RWPE1 (cell line): Measurements from ENCODE around the gene FANCD2OS.
"Not testable (repeated sequence)": the region's sequence is repeated elsewhere in the genome, so short reads cannot be mapped to it uniquely, and the experiment has no call there.

Source experiments
- CTCF ChIA-PET: fragments of 350-600 bp; sonication (Branson Sonifier 250); formaldehyde crosslinking; extraction: SDS; loops from one replicate; lab custom pipeline; 2021; lab: Yijun Ruan, JAX
- POLR2A ChIA-PET: fragments of 400-600 bp; formaldehyde crosslinking; extraction: SDS; loops from one replicate; lab custom pipeline; 2020; ENCODE audit warnings: antibody characterized with exemption; ENCODE audit not compliant: low non-redundant PET; lab: Yijun Ruan, JAX
- DNase-seq: peaks from one replicate; pipeline ENCODE4 v3.0.0; 2012; ENCODE audit warnings: low spot score
- H3K27ac ChIP-seq: fragments of 450-650 bp; 2 replicates; pipeline ENCODE4 v1.5.1; 2017
- TF ChIP-seq, protein P1 (sequence below): fragments of 450-650 bp; conservative IDR thresholded peaks from 2 replicates; pipeline ENCODE4 v1.5.1; 2017; ENCODE audit warnings: low read depth, mild to moderate bottlenecking

The FANCD2OS gene

DNA sequence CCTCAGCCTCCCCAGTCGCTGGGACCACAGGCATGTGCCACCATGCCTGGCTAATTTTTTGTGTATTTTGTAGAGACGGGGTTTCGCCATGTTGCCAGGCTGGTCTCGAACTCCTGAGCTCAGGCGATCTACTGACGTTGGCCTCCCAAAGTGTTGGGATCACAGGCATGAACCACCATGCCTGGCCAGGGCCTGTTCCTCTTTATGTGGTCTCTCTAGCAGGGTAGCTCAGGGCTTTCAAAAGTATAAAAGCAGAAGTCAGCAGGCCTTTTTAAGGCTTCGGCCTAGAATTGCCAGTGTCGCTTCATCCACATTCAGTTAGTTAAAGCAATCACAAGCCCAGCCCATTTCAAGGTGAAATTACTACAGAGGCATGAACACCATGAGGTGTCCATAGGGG, 41.2 kb upstream of the FANCD2OS start:
- H3K27ac ChIP-seq = no peak overlapping the region; the same call in 1 of the 2 replicates
- ChIA-PET CTCF (no interaction called here), POLR2A (no interaction called here)
- TF ChIP-seq, protein P1, sequence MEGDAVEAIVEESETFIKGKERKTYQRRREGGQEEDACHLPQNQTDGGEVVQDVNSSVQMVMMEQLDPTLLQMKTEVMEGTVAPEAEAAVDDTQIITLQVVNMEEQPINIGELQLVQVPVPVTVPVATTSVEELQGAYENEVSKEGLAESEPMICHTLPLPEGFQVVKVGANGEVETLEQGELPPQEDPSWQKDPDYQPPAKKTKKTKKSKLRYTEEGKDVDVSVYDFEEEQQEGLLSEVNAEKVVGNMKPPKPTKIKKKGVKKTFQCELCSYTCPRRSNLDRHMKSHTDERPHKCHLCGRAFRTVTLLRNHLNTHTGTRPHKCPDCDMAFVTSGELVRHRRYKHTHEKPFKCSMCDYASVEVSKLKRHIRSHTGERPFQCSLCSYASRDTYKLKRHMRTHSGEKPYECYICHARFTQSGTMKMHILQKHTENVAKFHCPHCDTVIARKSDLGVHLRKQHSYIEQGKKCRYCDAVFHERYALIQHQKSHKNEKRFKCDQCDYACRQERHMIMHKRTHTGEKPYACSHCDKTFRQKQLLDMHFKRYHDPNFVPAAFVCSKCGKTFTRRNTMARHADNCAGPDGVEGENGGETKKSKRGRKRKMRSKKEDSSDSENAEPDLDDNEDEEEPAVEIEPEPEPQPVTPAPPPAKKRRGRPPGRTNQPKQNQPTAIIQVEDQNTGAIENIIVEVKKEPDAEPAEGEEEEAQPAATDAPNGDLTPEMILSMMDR = no peak
- no peak for DNase-seq

DNA sequence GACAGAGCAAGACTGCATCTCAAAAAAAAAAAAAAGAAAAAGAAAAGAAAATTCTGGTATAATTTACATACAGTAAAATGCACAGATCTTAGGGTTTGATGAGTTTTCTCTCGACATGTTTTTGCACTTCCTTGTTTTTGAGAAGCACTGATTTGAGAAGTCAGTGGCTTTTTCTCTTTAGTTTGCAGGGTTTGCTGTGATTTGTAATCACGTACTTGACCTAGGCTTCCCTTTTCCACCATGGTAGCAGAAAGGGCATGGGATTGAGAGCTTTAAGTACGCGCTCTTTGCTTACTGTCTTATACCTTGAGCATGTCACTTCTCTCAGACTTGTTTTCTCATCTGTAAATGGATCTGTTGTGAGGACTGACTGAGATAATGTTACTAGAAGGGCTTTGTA, 37.6 kb upstream of the FANCD2OS start:
- DNase-seq = no peak
- POLR2A ChIA-PET = interaction anchor here (0.7 to 0.8 kb wide), 2 partner anchors 47 to 563 kb away, joined by 6 to 10 read pairs; no protein-coding TSS in a partner anchor
- CTCF ChIA-PET = no interaction called here

DNA sequence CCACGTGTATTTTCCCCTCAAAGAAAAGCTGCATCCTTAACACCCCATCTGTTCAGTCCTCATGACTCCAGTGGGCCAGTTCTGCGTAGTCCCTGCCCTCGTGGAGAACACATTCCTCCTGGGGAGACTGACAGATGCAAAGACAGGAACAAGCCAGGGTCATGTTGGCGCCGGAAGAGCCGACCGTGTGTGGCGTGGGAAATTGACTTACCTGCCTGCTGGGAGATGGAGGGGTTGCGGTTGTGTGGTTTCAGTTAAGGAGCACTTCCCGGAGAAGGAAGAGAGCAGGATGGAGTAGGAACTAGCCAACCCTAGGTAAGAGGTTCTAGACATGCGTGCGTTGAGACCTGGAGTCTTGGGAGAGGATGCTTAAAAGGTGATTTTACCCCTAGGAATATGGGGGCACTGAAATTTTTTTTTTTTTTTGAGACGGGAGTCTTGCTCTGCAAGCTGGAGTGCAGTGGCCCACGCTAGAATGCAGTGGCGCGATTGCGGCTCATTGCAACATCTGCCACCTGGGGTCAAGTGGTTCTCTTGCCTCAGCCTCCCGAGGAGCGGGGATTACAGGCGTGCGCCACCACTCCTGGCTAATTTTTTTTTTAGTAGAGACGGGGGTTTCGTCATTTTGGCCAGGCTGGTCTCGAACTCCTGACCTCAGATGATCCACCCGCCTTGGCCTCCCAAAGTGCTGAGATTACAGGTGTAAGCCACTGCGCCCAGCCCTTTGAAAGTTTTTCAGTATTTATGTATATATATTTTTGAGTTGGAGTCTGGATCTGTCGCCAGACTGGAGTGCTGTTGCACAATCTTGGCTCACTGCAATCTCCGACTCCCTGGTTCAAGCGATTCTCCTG, 34.9 kb upstream of the FANCD2OS start:
- ChIA-PET POLR2A (no interaction called here), CTCF (interaction anchor here (0.6 kb wide), 2 partner anchors 389 to 427 kb away, joined by 3 read pairs; no protein-coding TSS in a partner anchor)
- H3K27ac ChIP-seq = peak overlapping the region; percentile 85
- DNase-seq = peak; percentile 24
- TF ChIP-seq, protein P1 = no peak

More for the DNA sequence above, 37.6 kb upstream of the FANCD2OS start:
- TF ChIP-seq, protein P1 = no peak
- H3K27ac ChIP-seq = no peak overlapping the region

DNA sequence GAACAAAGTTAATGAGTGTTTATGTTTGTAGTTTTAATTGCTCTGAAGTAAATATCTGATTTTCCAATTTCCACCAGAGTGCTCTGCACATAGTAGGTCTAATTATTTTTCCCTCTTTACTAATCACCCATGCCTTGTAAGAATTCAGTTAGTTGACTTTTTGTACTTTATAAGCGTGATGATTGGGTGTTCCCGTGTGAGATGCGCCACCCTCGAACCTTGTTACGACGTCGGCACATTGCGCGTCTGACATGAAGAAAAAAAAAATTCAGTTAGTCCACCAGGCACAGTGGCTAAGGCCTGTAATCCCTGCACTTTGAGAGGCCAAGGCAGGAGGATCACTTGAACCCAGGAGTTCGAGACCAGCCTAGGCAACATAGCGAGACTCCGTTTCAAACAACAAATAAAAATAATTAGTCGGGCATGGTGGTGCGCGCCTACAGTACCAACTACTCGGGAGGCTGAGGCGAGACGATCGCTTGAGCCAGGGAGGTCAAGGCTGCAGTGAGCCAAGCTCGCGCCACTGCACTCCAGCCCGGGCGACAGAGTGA, 33.0 kb upstream of the FANCD2OS start:
- DNase-seq = no peak
- H3K27ac ChIP-seq = peak overlapping the region; percentile 85
- TF ChIP-seq, protein P1 = no peak
- CTCF ChIA-PET = no interaction called here
- POLR2A ChIA-PET = no interaction called here

DNA sequence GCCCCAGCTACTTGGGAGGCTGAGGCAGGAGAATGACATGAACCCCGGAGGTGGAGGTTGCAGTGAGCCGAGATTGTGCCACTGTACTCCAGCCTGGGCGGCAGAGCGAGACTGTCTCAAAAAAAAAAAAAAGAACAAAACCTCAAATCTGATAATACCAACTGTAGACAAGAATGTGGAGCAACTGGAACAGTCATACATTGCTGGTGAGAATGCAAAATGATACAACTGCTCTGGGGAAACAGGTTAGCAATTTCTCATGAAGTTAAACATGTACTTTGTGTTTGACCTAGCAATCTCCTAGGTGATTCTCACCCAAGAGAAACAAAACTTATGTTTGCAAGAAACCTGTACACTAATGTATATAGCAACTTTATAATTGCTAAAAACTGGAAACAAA, 29.1 kb upstream of the FANCD2OS start:
- POLR2A ChIA-PET = no interaction called here

DNA sequence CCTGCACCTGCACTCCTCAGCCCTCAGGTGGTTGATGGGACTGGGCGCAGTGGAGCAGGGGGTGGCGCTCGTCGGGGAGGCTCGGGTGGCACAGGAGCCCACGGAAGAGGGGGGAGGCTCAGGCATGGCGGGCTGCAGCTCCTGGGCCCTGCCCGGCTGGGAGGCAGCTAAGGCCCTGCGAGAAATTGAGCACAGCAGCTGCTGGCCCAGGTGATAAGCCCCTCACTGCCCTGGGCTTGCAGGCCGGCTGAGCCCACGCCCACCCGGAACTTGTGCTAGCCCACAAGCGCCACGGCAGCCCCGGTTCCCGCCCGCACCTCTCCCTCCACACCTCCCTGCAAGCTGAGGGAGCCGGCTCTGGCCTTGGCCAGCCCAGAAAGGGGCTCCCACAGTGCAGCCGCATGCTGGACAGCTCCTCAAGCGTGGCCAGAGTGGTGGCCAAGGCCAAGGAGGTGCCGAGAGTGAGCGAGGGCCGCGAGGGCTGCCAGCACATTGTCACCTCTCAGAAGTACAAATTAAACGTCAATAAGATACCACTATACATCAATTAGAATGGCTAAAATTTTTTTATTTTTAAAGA, 28.5 kb upstream of the FANCD2OS start:
- ChIA-PET POLR2A (no interaction called here), CTCF (no interaction called here)
- DNase-seq = no peak
- H3K27ac ChIP-seq = no peak overlapping the region
- TF ChIP-seq, protein P1 = no peak

More for the DNA sequence above, 29.1 kb upstream of the FANCD2OS start:
- TF ChIP-seq, protein P1 = no peak
- no peak overlapping the region for H3K27ac ChIP-seq
- CTCF ChIA-PET = no interaction called here
- no peak for DNase-seq

DNA sequence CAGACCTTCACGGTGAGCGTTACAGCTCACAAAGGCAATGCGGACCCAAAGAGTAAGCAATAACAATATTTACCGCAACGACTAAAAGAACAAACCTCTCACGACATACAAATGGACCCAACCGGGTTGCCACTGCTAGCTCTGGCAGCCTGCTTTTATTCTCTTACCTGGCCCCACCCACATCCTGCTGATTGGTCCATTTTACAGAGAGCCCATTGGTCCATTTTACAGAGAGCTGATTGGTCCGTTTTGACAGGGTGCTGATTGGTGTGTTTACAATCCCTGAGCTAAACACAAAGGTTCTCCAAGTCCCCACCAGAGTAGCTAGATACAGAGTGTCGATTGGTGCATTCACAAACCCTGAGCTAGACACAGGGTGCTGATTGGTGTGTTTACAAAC, 27.8 kb upstream of the FANCD2OS start:
- CTCF ChIA-PET, H3K27ac ChIP-seq, POLR2A ChIA-PET, DNase-seq: not testable (repeated sequence)
